IMR-90 (cell line): ENCODE data around the gene ZSCAN10. TPM values are rescaled to one million over a fixed set of nuclear protein-coding genes. Genes with fewer than 3 reads are reported as not detected.

Experiments used
- ATAC-seq: fragments of 200-7000 bp; cut with Tn5 transposase; 2 replicates; pipeline ENCODE4 v1.9.1; 2020; ENCODE audit warnings: low read depth, mild to moderate bottlenecking, moderate library complexity
- BruUV-seq: library from RNA; stranded (reverse); fragments of 400-500 nt; replicated peaks from 2 replicates; lab custom pipeline; 2021; lab: Mats Ljungman, UMichigan
- CTCF ChIA-PET: fragments of 300-600 bp; formaldehyde crosslinking; extraction: SDS; loops from one replicate; lab custom pipeline; 2021; ENCODE audit warnings: antibody characterized with exemption; lab: Yijun Ruan, JAX
- POLR2A ChIA-PET: fragments of 300-600 bp; sonication (Branson Sonifier 250); formaldehyde crosslinking; loops from one replicate; lab custom pipeline; 2022; ENCODE audit warnings: antibody characterized with exemption; ENCODE audit not compliant: unreplicated experiment; lab: Charles Lee
- DNase-seq: peaks from one replicate; pipeline ENCODE4 v3.0.0; 2013
- H2AFZ ChIP-seq: replicated peaks from 2 replicates; pipeline ENCODE3; 2013; ENCODE audit warnings: low read length, mild to moderate bottlenecking; ENCODE audit not compliant: poor library complexity
- H2AK5ac ChIP-seq: 2 replicates; pipeline ENCODE4 v1.6.1; 2013; ENCODE audit warnings: low read depth, low read length, inconsistent platforms
- H2AK9ac ChIP-seq: replicated peaks from 2 replicates; pipeline ENCODE3; 2013; ENCODE audit warnings: mild to moderate bottlenecking, low read depth, low read length, moderate library complexity; ENCODE audit not compliant: poor library complexity
- H2BK120ac ChIP-seq: 2 replicates; pipeline ENCODE4 v1.6.1; 2013; ENCODE audit warnings: low read depth, low read length, inconsistent platforms
- H2BK15ac ChIP-seq: 3 replicates; pipeline ENCODE4 v1.6.1; 2013; ENCODE audit warnings: low read depth, low read length, inconsistent platforms
- H2BK20ac ChIP-seq: 2 replicates; pipeline ENCODE4 v1.6.1; 2013; ENCODE audit warnings: low read depth, mild to moderate bottlenecking, inconsistent platforms, low read length, moderate library complexity
- H2BK5ac ChIP-seq: 2 replicates; pipeline ENCODE4 v1.6.1; 2013; ENCODE audit warnings: mild to moderate bottlenecking, low read depth, low read length, inconsistent platforms; ENCODE audit not compliant: poor library complexity, severe bottlenecking
- H3K14ac ChIP-seq: replicated peaks from 2 replicates; pipeline ENCODE4 v1.6.1; 2013; ENCODE audit warnings: low read depth, low read length, inconsistent platforms
- H3K18ac ChIP-seq: 2 replicates; pipeline ENCODE4 v1.6.1; 2013; ENCODE audit warnings: low read depth, low read length, control low read depth
- H3K23ac ChIP-seq: 2 replicates; pipeline ENCODE4 v1.6.1; 2013; ENCODE audit warnings: low read depth, low read length, inconsistent platforms
- H3K27ac ChIP-seq: 2 replicates; pipeline ENCODE4 v1.5.1; 2013; ENCODE audit warnings: mild to moderate bottlenecking, control low read depth, low read length; ENCODE audit not compliant: insufficient read depth
- H3K27me3 ChIP-seq: 2 replicates; pipeline ENCODE4 v1.6.1; 2013; ENCODE audit warnings: low read length; ENCODE audit not compliant: control insufficient read depth, insufficient read depth
- H3K36me3 ChIP-seq: 2 replicates; pipeline ENCODE4 v1.6.1; 2013; ENCODE audit warnings: low read length, mixed read lengths; ENCODE audit not compliant: control insufficient read depth, insufficient read depth
- H3K4ac ChIP-seq: 2 replicates; pipeline ENCODE4 v1.6.1; 2013; ENCODE audit warnings: low read depth, low read length, inconsistent platforms
- H3K4me1 ChIP-seq: 2 replicates; pipeline ENCODE4 v1.6.1; 2013; ENCODE audit warnings: low read length, mixed read lengths; ENCODE audit not compliant: control insufficient read depth, insufficient read depth
- H3K4me2 ChIP-seq: 2 replicates; pipeline ENCODE4 v1.6.1; 2013; ENCODE audit warnings: low read depth, mild to moderate bottlenecking, control low read depth, low read length, moderate library complexity
- H3K4me3 ChIP-seq: 2 replicates; pipeline ENCODE4 v1.5.1; 2013; ENCODE audit warnings: low read depth, mild to moderate bottlenecking, control low read depth, low read length, moderate library complexity; ENCODE audit not compliant: insufficient read depth
- H3K56ac ChIP-seq: 2 replicates; pipeline ENCODE4 v1.6.1; 2013; ENCODE audit warnings: low read length, inconsistent platforms; ENCODE audit not compliant: insufficient read depth; ENCODE audit errors: extremely low read depth
- H3K79me1 ChIP-seq, 2 experiments: 2 replicates each; pipeline ENCODE4 v1.6.1; 2013; ENCODE audit warnings: low read length in 2 of 2, inconsistent platforms in 1 of 2, low read depth in 1 of 2
- H3K9ac ChIP-seq: 2 replicates; pipeline ENCODE4 v1.6.1; 2013; ENCODE audit warnings: low read depth, low read length, control low read depth
- H3K9me1 ChIP-seq: 2 replicates; pipeline ENCODE4 v1.6.1; 2013; ENCODE audit warnings: low read length, inconsistent platforms; ENCODE audit not compliant: insufficient read depth
- H3K9me3 ChIP-seq: 2 replicates; pipeline ENCODE4 v1.6.1; 2013; ENCODE audit warnings: low read length; ENCODE audit not compliant: control insufficient read depth, insufficient read depth
- H4K20me1 ChIP-seq: 2 replicates; pipeline ENCODE4 v1.6.1; 2013; ENCODE audit warnings: low read length, inconsistent platforms; ENCODE audit not compliant: insufficient read depth
- H4K5ac ChIP-seq: 2 replicates; pipeline ENCODE4 v1.6.1; 2013; ENCODE audit warnings: mild to moderate bottlenecking, low read depth, low read length, control low read depth
- H4K8ac ChIP-seq, 2 experiments: 2 replicates each; pipeline ENCODE4 v1.6.1; 2013; ENCODE audit warnings: low read depth in 2 of 2, low read length in 2 of 2, control low read depth in 1 of 2, inconsistent platforms in 1 of 2
- H4K91ac ChIP-seq: 2 replicates; pipeline ENCODE4 v1.6.1; 2013; ENCODE audit warnings: low read depth, low read length, inconsistent platforms; ENCODE audit not compliant: insufficient read depth
- BHLHE40 ChIP-seq: fragments of 150-350 bp; IDR thresholded peaks from 2 replicates; pipeline ENCODE4 v1.6.1; 2016; ENCODE audit warnings: mild to moderate bottlenecking, low read depth, low read length
- CEBPB ChIP-seq: IDR thresholded peaks from 2 replicates; pipeline ENCODE4 v1.6.1; 2012; ENCODE audit warnings: low read depth, low read length, improper control_type of control experiment
- CHD1 ChIP-seq: IDR thresholded peaks from 2 replicates; pipeline ENCODE4 v1.6.1; 2012; ENCODE audit warnings: low read depth, low read length, improper control_type of control experiment
- CTCF ChIP-seq: conservative IDR thresholded peaks from 2 replicates; pipeline ENCODE4 v1.5.1; 2012; ENCODE audit warnings: mild to moderate bottlenecking, low read depth, low read length, improper control_type of control experiment
- FOS ChIP-seq: fragments of 150-350 bp; IDR thresholded peaks from 2 replicates; pipeline ENCODE4 v1.6.1; 2016; ENCODE audit warnings: low read depth, low read length
- MAFK ChIP-seq: IDR thresholded peaks from 2 replicates; pipeline ENCODE4 v1.6.1; 2012; ENCODE audit warnings: low read depth, low read length, improper control_type of control experiment
- MAZ ChIP-seq: IDR thresholded peaks from 2 replicates; pipeline ENCODE4 v1.6.1; 2012; ENCODE audit warnings: low read depth, mild to moderate bottlenecking, low read length, improper control_type of control experiment, moderate library complexity, borderline replicate concordance
- MXI1 ChIP-seq: IDR thresholded peaks from 2 replicates; pipeline ENCODE4 v1.6.1; 2012; ENCODE audit warnings: low read depth, mild to moderate bottlenecking, low read length, moderate library complexity, borderline replicate concordance
- NFE2L2 ChIP-seq: fragments of 150-350 bp; IDR thresholded peaks from 2 replicates; pipeline ENCODE4 v1.6.1; 2016; ENCODE audit warnings: low read depth, mild to moderate bottlenecking, low read length
- POLR2A ChIP-seq: IDR thresholded peaks from 2 replicates; pipeline ENCODE4 v1.6.1; 2012; ENCODE audit warnings: mild to moderate bottlenecking, low read depth, low read length
- RAD21 ChIP-seq: IDR thresholded peaks from 2 replicates; pipeline ENCODE4 v1.6.1; 2012; ENCODE audit warnings: low read length, improper control_type of control experiment
- RCOR1 ChIP-seq: IDR thresholded peaks from 2 replicates; pipeline ENCODE4 v1.6.1; 2012; ENCODE audit warnings: mild to moderate bottlenecking, low read length, improper control_type of control experiment; ENCODE audit not compliant: insufficient replicate concordance
- RFX5 ChIP-seq: IDR thresholded peaks from 2 replicates; pipeline ENCODE4 v1.8.0; 2012; ENCODE audit warnings: low read depth, mild to moderate bottlenecking, low read length, moderate library complexity
- SMC3 ChIP-seq: fragments of 150-350 bp; IDR thresholded peaks from 2 replicates; pipeline ENCODE4 v1.6.1; 2016; ENCODE audit warnings: low read depth, mild to moderate bottlenecking, antibody characterized with exemption, low read length, moderate library complexity
- WGBS, 2 experiments: methylation state at CpG; one replicate each; pipeline versions ENCODE4 v1.1.5 to v1.1.7; 2013; ENCODE audit warnings: missing lambda C conversion rate in 2 of 2; ENCODE audit not compliant: insufficient read length in 1 of 2; ENCODE audit errors: extremely low coverage in 2 of 2; 5-methylcytosine and 5-hydroxymethylcytosine counted together
- dilution Hi-C: fragments of 300-500 bp; cut with HindIII; formaldehyde crosslinking; loops from one replicate; pipeline ENCODE4 v1.14.3; 2018; ENCODE audit warnings: low sequenced_read_pairs; ENCODE audit not compliant: unreplicated experiment
- in situ Hi-C: fragments of 300-500 bp; cut with MboI; formaldehyde crosslinking; loops from 3 replicates; pipeline ENCODE4 v1.14.3; 2019; ENCODE audit warnings: low sequenced_read_pairs, inconsistent platforms, mixed read lengths
- intact Hi-C: fragments of 100-400 bp; cut with micrococcal nuclease; formaldehyde crosslinking; loops from 2 replicates; pipeline ENCODE4 v1.10.0; 2022
- polyA plus RNA-seq, 3 experiments: library from polyadenylated mRNA; depleted of rRNA; stranded (reverse); fragments of >200 nt; gene quantifications; 2 replicates each; pipeline ENCODE4 v1.2.3, GENCODE V29; 2012; ENCODE audit warnings: low replicate concordance in 1 of 3
- total RNA-seq: library from RNA; depleted of rRNA; stranded (reverse); fragments of >200 nt; gene quantifications from 2 replicates; pipeline ENCODE4 v1.2.3, GENCODE V29; 2012
- TF ChIP-seq, protein P1 (sequence below): fragments of 150-350 bp; IDR thresholded peaks from 2 replicates; pipeline ENCODE4 v1.6.1; 2016; ENCODE audit warnings: low read depth, mild to moderate bottlenecking, low read length, moderate library complexity, borderline replicate concordance
- TF ChIP-seq, protein P2 (sequence below): fragments of 150-350 bp; IDR thresholded peaks from 2 replicates; pipeline ENCODE4 v1.6.1; 2017; ENCODE audit warnings: mild to moderate bottlenecking, antibody characterized with exemption, low read length, low read depth

ZSCAN10 gene
- total and polyA plus RNA-seq, 2 of the 4 experiments (the other 2 are of a cell fraction), result not detected

- 20% methylated on average over 4 of the region's 8 CpGs; no CpG with 5 or more reads in 1 of the 2 experiments for WGBS, 2 experiments
- no peak overlapping the region for H2AK5ac ChIP-seq
- no peak overlapping the region for H3K9ac ChIP-seq
- no peaks in the 10 kb centered on the region for H3K9me3 ChIP-seq
- no peak overlapping the region for H3K27ac ChIP-seq
- no peak overlapping the region for H2BK20ac ChIP-seq
- H2BK15ac ChIP-seq, result no peak overlapping the region
- H2BK5ac ChIP-seq, result no peak overlapping the region
- no peak overlapping the region for H4K5ac ChIP-seq
- DNase-seq (no peak), ATAC-seq (no peak)
- no peaks in the 10 kb centered on the region for H3K79me1 ChIP-seq
- H3K4me3 ChIP-seq, result no peak overlapping the region
- no peak overlapping the region for H2AK9ac ChIP-seq
- no peak overlapping the region for H3K4me2 ChIP-seq
- no peak overlapping the region for H3K14ac ChIP-seq
- H3K18ac ChIP-seq, result no peak overlapping the region
- in situ Hi-C loops, result no loop called here
- H3K23ac ChIP-seq, result no peak overlapping the region
- H3K9me1 ChIP-seq, result peaks cover 17% of the 10 kb centered on the region
- intact Hi-C loops, result no loop called here
- POLR2A ChIA-PET, result no interaction called here
- H4K91ac ChIP-seq, result no peak overlapping the region
- TF ChIP-seq, protein P1, sequence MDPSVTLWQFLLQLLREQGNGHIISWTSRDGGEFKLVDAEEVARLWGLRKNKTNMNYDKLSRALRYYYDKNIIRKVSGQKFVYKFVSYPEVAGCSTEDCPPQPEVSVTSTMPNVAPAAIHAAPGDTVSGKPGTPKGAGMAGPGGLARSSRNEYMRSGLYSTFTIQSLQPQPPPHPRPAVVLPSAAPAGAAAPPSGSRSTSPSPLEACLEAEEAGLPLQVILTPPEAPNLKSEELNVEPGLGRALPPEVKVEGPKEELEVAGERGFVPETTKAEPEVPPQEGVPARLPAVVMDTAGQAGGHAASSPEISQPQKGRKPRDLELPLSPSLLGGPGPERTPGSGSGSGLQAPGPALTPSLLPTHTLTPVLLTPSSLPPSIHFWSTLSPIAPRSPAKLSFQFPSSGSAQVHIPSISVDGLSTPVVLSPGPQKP, result no peak
- TF ChIP-seq RFX5 (no peak), RCOR1 (no peak), MXI1 (no peak), MAFK (no peak), MAZ (no peak), SMC3 (no peak), NFE2L2 (no peak), CEBPB (no peak), CHD1 (no peak), BHLHE40 (no peak), CTCF (no peak), RAD21 (no peak), POLR2A (no peak), FOS (no peak)
- TF ChIP-seq, protein P2, sequence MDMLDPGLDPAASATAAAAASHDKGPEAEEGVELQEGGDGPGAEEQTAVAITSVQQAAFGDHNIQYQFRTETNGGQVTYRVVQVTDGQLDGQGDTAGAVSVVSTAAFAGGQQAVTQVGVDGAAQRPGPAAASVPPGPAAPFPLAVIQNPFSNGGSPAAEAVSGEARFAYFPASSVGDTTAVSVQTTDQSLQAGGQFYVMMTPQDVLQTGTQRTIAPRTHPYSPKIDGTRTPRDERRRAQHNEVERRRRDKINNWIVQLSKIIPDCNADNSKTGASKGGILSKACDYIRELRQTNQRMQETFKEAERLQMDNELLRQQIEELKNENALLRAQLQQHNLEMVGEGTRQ, result no peak
- peak overlapping the region; percentile 48 for H2AFZ ChIP-seq
- H4K20me1 ChIP-seq, result no peaks in the 10 kb centered on the region
- H3K4ac ChIP-seq, result no peak overlapping the region
- no peaks in the 10 kb centered on the region for H3K36me3 ChIP-seq
- peaks cover 35% of the 10 kb centered on the region for H3K27me3 ChIP-seq
- no peak overlapping the region for H2BK120ac ChIP-seq
- H3K4me1 ChIP-seq, result peaks cover 3% of the 10 kb centered on the region
- CTCF ChIA-PET, result no interaction called here
- dilution Hi-C loops, result no loop called here
- H4K8ac ChIP-seq, result no peak overlapping the region
- H3K56ac ChIP-seq, result no peak overlapping the region
- BruUV-seq, result no TSS peak
These were observed 1.8 kb downstream of the ZSCAN10 start for GRCh38 chr16:3097266-3097665.
